ENCODE data around the gene CDCA5.

CDCA5 gene

GRCh38 chr11:65047581-65048422 is 36.0 kb downstream of the CDCA5 start:
- DNase-seq: no peak

DNA sequence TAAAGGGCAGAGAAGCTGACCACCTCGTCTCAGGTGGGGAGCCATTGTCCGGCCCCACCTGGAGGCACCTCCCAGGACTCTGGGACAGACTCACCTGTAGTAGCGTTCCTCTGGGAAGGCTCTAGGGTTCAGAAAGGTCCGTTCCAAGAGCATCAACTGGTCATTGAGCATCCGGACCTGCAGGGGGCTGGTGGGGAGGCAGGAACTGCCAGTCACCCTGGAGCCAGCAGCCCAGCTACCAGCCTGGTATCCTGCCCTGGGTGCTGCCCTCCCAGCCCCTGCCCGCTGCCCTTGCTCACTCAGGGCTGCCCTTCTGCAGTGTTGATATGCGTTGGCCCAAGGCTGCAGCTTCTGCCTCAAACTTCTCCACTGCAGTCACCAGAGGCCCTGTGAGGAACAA is 38.1 kb downstream of the CDCA5 start:
- no peak for DNase-seq

DNA sequence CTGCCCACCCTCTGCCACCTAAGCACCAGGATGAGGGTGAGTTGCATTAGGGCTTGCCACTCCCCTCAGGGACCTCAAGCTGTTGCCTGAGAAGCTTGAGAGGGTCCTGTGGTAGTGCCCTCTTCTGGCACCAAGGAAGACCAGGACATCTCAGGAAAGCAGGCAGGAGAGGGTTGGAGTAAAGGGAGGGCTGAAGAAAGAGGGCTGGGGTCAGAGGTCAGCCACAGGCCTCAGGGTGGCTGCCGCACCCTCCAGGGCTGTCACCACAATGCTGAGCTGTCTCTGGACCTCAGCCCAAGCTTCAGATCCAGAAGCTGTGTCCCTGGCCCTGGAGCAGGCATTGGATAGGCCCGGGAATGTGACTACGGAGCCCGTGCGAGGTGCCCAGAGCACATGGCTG is 38.8 kb downstream of the CDCA5 start:
- DNase-seq: no peak

GRCh38 chr11:65043881-65044501 is 39.8 kb downstream of the CDCA5 start:
- peak in 12 of 56 donors; percentile 5 to 43 (median 8) for DNase-seq

DNA sequence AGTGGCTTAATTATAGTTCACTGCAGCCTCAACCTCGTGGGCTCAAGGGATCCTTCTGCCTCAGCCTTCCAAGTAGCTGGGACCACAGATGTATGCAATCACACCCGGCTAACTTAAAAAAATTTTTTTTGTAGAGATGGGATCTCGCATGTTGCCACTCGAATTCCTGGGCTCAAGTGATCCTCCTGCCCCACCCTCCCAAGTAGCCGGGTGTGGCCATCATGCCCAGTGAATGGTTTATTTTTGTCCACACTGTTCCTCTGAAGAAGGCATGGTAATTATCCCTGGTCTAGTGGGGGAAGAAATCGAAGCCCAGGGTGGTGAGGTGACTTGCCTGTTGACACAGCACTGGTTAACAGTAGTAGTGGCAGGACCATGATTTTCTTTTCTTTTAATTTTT is 40.9 kb downstream of the CDCA5 start:
- no peak for DNase-seq

DNA sequence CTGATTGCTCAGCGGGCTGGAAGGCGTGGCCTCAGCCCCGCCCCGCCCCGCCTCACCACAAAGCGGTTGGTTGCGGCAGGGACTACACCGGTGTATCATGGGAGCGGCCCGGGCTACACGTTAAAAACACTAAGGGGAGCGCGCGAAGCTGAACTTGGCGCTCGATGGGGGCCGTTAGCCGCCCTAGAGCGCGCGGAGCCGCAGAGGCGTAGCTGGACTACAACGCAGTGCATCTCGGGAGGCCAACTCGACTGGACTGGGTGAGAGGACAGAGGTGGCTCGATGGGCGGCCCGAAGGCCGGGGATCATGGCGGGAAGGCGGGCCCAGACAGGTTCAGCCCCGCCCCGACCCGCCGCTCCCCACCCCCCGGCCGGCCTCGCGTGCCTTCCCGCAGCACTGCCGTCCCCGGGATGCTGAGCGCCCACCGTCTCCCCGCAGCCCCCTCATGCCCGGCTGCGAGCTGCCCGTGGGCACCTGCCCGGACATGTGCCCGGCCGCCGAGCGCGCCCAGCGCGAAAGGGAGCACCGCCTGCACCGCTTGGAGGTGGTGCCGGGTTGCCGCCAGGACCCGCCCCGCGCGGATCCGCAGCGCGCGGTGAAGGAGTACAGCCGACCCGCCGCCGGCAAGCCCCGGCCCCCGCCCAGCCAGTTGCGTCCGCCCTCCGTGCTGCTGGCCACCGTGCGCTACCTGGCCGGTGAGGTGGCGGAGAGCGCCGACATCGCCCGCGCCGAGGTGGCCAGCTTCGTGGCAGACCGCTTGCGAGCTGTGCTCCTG is 42.8 kb downstream of the CDCA5 start, which contains the start of gene SAC3D1:
SAC3D1 (plus strand) TSS at position 364 of the 776 bp plus-strand sequence; CDS start at position 447, 83 bp downstream.
- peak; percentile 30 to 97 (median 83) for DNase-seq

- DNase-seq: no peak
Observed at GRCh38 chr11:65040520-65040846, 43.4 kb downstream of the CDCA5 start.

- peak in 48 of 56 donors; percentile 4 to 81 (median 48) for DNase-seq
Observed at GRCh38 chr11:65036931-65037330, 46.9 kb downstream of the CDCA5 start.

DNA sequence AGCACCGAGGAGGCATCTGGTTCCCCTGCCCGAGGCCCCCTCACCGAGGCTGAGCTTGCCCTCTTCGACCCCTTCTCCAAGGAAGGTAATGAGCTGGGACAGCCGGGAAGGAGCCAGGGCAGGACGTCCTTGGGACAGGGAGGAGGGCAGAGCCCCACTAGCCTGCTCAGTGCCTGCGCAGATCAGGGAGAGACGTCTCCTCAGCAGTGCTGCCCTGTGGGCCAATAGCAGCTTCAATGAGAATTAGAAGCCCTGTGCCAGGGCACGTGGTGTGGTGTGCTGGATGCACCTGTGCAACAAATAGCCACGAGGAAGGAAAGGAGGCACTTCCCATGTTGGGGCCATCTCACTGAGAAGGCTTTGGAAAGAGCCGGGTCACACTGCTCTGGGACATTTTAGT is 48.3 kb downstream of the CDCA5 start:
- DNase-seq: no peak

DNA sequence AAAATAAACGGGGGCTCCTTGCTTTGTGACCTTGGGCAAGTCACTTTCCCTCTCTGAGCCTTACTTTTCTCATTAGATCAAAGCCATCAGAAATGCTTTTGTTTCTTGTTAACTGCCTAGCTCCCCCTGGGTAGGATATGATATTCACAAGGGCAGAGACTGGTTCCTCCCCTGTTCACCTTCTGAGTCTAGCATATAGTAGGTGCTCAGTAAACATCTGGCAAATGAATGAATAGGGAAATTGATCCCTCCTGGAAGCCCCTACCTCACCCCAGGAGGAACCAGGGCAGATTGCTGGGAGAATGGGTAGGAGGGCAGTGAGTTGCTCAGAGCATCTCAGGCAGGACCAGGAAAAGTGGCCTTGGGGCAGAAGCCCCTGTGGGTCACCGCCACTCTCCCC is 49.4 kb downstream of the CDCA5 start:
- no peak for DNase-seq

DNA sequence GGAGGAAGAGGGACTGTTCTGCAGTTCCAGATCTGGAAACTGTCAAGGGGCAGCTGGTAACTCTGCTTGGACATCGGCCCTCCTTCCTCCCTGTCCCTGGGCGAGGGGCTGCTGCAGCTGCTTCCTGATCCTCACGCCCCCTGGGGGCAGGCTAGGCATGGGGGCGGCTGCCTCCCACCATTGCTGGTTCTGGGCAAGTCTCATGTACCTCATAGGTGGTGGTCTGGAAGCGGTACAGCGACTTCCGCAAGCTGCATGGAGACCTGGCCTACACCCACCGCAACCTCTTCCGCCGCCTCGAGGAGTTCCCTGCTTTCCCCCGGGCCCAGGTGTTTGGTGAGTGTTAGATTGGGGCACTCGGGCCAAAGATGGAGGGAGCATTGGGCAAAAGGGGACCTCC is 51.6 kb downstream of the CDCA5 start:
- DNase-seq: no peak

Data from amygdala (tissue), 56 donors.